OCI-LY7 (cell line): ENCODE results near the gene TAF8. TPM values are rescaled to one million over a fixed set of nuclear protein-coding genes. Genes with fewer than 3 reads are reported as not detected.

Experiments used
- BruUV-seq: library from RNA; stranded (reverse); fragments of 400-500 nt; replicated peaks from 2 replicates; lab custom pipeline; 2021; lab: Mats Ljungman, UMichigan
- CTCF ChIA-PET: fragments of 300-600 bp; sonication (Branson Sonifier 250); formaldehyde crosslinking; loops from one replicate; lab custom pipeline; 2022; ENCODE audit warnings: antibody characterized with exemption; ENCODE audit not compliant: unreplicated experiment; lab: Charles Lee
- POLR2A ChIA-PET: fragments of 300-600 bp; sonication (Branson Sonifier 250); formaldehyde crosslinking; loops from one replicate; lab custom pipeline; 2022; ENCODE audit warnings: antibody characterized with exemption; lab: Charles Lee
- DNase-seq: peaks from one replicate; pipeline ENCODE4 v3.0.0-alpha.2; 2015; ENCODE audit warnings: low spot score
- H2AFZ ChIP-seq: fragments of 200-600 bp; sonication (generic), shearing (Covaris generic); 2 replicates; pipeline ENCODE4 v1.6.1; 2014; ENCODE audit warnings: mild to moderate bottlenecking, antibody characterized with exemption, low read length, moderate library complexity
- H3K27ac ChIP-seq: fragments of 200-600 bp; sonication (generic); 2 replicates; pipeline ENCODE4 v1.5.1; 2014; ENCODE audit warnings: mixed run types, low read depth, mild to moderate bottlenecking, moderate library complexity, low read length, inconsistent platforms; ENCODE audit not compliant: poor library complexity, severe bottlenecking
- H3K36me3 ChIP-seq: fragments of 200-600 bp; sonication (generic); 2 replicates; pipeline ENCODE4 v1.6.1; 2014; ENCODE audit warnings: mild to moderate bottlenecking, antibody characterized with exemption, low read length, moderate library complexity, mixed read lengths; ENCODE audit not compliant: insufficient read depth
- H3K4me1 ChIP-seq: fragments of 200-600 bp; sonication (generic); 2 replicates; pipeline ENCODE4 v1.5.1; 2014; ENCODE audit warnings: mild to moderate bottlenecking, low read length; ENCODE audit not compliant: insufficient read depth, poor library complexity, severe bottlenecking
- H3K4me2 ChIP-seq: fragments of 200-600 bp; sonication (generic); 2 replicates; pipeline ENCODE4 v1.6.1; 2014; ENCODE audit warnings: mild to moderate bottlenecking, low read length
- H3K4me3 ChIP-seq: fragments of 200-600 bp; sonication (generic); 2 replicates; pipeline ENCODE4 v1.5.1; 2014; ENCODE audit warnings: mild to moderate bottlenecking, low read depth, low read length; ENCODE audit not compliant: poor library complexity, severe bottlenecking
- H3K79me2 ChIP-seq: fragments of 200-600 bp; sonication (generic); 2 replicates; pipeline ENCODE4 v1.6.1; 2016; ENCODE audit warnings: low read depth, mild to moderate bottlenecking, low read length, moderate library complexity, mixed read lengths; ENCODE audit not compliant: insufficient read depth
- H3K9me2 ChIP-seq: fragments of 200-600 bp; sonication (generic); 2 replicates; pipeline ENCODE4 v1.6.1; 2016; ENCODE audit warnings: mild to moderate bottlenecking, low read length, mixed read lengths; ENCODE audit not compliant: insufficient read depth
- H3K9me3 ChIP-seq: fragments of 200-600 bp; sonication (generic); 2 replicates; pipeline ENCODE4 v1.6.1; 2014; ENCODE audit warnings: mild to moderate bottlenecking, mixed run types, low read length, mixed read lengths
- H4K20me1 ChIP-seq: fragments of 200-600 bp; sonication (generic); 2 replicates; pipeline ENCODE4 v1.6.1; 2014; ENCODE audit warnings: mild to moderate bottlenecking, antibody characterized with exemption, low read length, moderate library complexity, mixed read lengths; ENCODE audit not compliant: insufficient read depth
- EZH2phosphoT487 ChIP-seq: fragments of 200-600 bp; sonication (generic); IDR thresholded peaks from 2 replicates; pipeline ENCODE4 v1.6.1; 2018; ENCODE audit warnings: low read depth, borderline replicate concordance, mild to moderate bottlenecking, mixed run types, antibody characterized with exemption, low read length, moderate library complexity, mixed read lengths
- intact Hi-C: fragments of 100-400 bp; cut with micrococcal nuclease; formaldehyde crosslinking; loops from one replicate; pipeline ENCODE4 v1.10.0; 2022; ENCODE audit not compliant: unreplicated experiment
- total RNA-seq, 2 experiments: library from RNA; depleted of rRNA in 1 of 2; stranded (reverse); fragments of >200 nt in 1 of 2; shearing (Covaris generic) in 1 of 2; gene quantifications; 2 replicates each; pipeline ENCODE4 v1.2.3, GENCODE V29; 2014 to 2022
- TF ChIP-seq, protein P1 (sequence below): fragments of 200-600 bp; sonication (generic); conservative IDR thresholded peaks from 2 replicates; pipeline ENCODE4 v1.5.1; 2014; ENCODE audit warnings: mild to moderate bottlenecking, antibody characterized with exemption, low read length, moderate library complexity, mixed read lengths

Gene TAF8
- total RNA-seq, 2 experiments from 2014 or later = 35.1 to 47.8 TPM

DNA sequence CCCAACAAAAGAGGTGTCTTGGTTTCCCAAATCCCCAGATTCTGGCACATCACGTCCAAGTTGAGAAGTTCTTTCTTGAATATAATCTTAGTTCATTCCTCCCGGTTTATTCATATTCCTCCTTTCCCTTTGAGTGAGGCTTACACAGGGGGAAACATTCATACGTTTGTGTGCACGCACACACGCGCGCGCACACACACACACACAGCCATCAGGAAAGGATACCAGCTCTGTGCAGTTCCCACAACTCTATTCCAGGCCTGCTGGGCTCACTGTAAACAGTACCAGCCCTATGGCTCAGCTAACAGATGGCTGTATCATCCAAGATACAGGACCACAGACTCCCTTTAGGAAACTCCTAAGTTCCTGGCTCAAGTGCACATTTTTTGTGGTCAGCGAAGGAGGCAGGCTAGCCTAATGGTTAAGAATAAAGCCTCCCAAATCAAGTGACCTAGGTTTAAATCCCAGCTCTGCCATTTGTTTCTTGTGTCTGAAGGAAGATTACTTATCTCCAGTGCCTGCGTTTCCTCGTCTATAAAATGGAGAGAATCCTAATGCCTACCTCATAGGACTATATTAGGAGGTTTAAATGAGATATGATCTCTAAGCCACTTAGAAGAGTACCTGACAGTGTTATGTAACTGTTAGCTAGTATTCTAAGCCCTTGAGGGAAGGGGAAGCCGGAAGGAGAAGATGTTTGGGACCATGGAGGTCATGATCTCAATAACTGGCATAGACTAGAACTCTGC is 3.7 kb upstream of the TAF8 start:
- Histone ChIP-seq H2AFZ (no peak overlapping the region), H3K9me2 (no peaks in the 10 kb centered on the region), H3K27ac (peak overlapping the region; percentile 52), H3K36me3 (peaks cover 8% of the 10 kb centered on the region; the same call in 1 of the 2 replicates), H3K79me2 (peaks cover 38% of the 10 kb centered on the region; the same call in 1 of the 2 replicates), H3K4me1 (peaks cover 75% of the 10 kb centered on the region), H3K9me3 (no peaks in the 10 kb centered on the region), H3K4me3 (peak overlapping the region; percentile 82), H3K4me2 (peak overlapping the region; percentile 83), H4K20me1 (no peaks in the 10 kb centered on the region; the same call in 1 of the 2 replicates)
- BruUV-seq = no TSS peak
- CTCF ChIA-PET = interaction anchor here (0.5 kb wide), 1 partner anchor 115 kb away, joined by 3 read pairs; no protein-coding TSS in a partner anchor
- POLR2A ChIA-PET = interaction anchor here (0.7 to 3.8 kb wide), 8 partner anchors 25 to 315 kb away, joined by 3 to 11 read pairs (median 4); partner anchors contain the start of genes MED20 and TOMM6
- peak; percentile 21 for DNase-seq
- TF ChIP-seq, protein P1, sequence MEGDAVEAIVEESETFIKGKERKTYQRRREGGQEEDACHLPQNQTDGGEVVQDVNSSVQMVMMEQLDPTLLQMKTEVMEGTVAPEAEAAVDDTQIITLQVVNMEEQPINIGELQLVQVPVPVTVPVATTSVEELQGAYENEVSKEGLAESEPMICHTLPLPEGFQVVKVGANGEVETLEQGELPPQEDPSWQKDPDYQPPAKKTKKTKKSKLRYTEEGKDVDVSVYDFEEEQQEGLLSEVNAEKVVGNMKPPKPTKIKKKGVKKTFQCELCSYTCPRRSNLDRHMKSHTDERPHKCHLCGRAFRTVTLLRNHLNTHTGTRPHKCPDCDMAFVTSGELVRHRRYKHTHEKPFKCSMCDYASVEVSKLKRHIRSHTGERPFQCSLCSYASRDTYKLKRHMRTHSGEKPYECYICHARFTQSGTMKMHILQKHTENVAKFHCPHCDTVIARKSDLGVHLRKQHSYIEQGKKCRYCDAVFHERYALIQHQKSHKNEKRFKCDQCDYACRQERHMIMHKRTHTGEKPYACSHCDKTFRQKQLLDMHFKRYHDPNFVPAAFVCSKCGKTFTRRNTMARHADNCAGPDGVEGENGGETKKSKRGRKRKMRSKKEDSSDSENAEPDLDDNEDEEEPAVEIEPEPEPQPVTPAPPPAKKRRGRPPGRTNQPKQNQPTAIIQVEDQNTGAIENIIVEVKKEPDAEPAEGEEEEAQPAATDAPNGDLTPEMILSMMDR = no peak
- TF ChIP-seq EZH2phosphoT487 = no peak
- intact Hi-C loops = loop anchor here (10.0 kb wide), 2 partner anchors 442 to 502 kb away; partner anchors contain the start of gene FOXP4

DNA sequence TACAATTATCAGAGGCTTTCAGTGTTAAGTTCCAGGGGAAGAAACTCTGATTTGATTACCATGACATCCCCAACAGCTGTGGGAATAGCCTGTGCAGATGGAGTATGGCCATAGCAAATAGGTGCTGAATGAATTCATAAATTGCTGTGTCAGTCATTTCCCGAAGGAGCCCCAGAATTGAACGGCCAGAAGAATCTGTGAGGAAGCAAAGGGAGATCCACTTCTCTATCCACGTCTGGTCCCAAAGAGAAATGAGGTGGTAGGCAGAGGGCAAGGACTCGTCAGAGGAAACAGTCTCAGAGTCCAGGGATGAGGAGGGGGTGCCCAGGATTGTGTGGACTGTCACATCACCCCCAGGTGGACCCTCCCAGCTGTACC is 3.1 kb upstream of the TAF8 start:
- peak overlapping the region; percentile 83 for H3K4me2 ChIP-seq
- intact Hi-C loops = loop anchor here (10.0 kb wide), 2 partner anchors 442 to 502 kb away; partner anchors contain the start of gene FOXP4
- peaks cover 73% of the 10 kb centered on the region for H3K4me1 ChIP-seq

More for the DNA sequence above, 3.1 kb upstream of the TAF8 start:
- Histone ChIP-seq H3K27ac (peak overlapping the region; percentile 74), H2AFZ (no peak overlapping the region), H3K79me2 (peaks cover 41% of the 10 kb centered on the region; the same call in 1 of the 2 replicates), H3K9me3 (no peaks in the 10 kb centered on the region), H4K20me1 (no peaks in the 10 kb centered on the region; the same call in 1 of the 2 replicates), H3K36me3 (peaks cover 8% of the 10 kb centered on the region), H3K9me2 (no peaks in the 10 kb centered on the region), H3K4me3 (peak overlapping the region; percentile 82)
- TF ChIP-seq, protein P1 = no peak
- no peak for TF ChIP-seq EZH2phosphoT487
- no TSS peak for BruUV-seq
- CTCF ChIA-PET = interaction anchor here (0.5 kb wide), 2 partner anchors 116 to 699 kb away, joined by 3 to 4 read pairs; partner anchors contain the start of gene TBCC
- no peak for DNase-seq
- POLR2A ChIA-PET = interaction anchor here (0.5 to 3.8 kb wide), 7 partner anchors 25 to 316 kb away, joined by 3 to 11 read pairs (median 3); partner anchors contain the start of gene TOMM6
